ENCODE measurements around the gene KRTAP9-9. TPM values are rescaled to one million over a fixed set of nuclear protein-coding genes. Genes with fewer than 3 reads are reported as not detected.

The KRTAP9-9 gene
- total and polyA plus RNA-seq, 2 of the 8 experiments (the other 6 are each of a cell fraction or from before 2014, with no cell fraction given), result not detected

- Histone ChIP-seq H2AFZ (ENCODE audit: low read length) (no peak overlapping the region), H3K79me1 (ENCODE audit: low read depth, low read length) (no peaks in the 10 kb centered on the region), H3K23me2 (ENCODE audit: low read depth, low read length) (no peaks in the 10 kb centered on the region), H3K27me3 (replicated peaks in 1 of 4; ENCODE audit: control insufficient read depth in 3 of 4, extremely low read depth in 1 of 4, insufficient read depth in 3 of 4, low read length in 3 of 4) (no peaks in the 10 kb centered on the region), H4K20me1 (replicated peaks in 1 of 2; ENCODE audit: control insufficient read depth in 1 of 2, insufficient read depth in 2 of 2, low read length in 2 of 2) (no peaks in the 10 kb centered on the region), H3K36me3 (ENCODE audit: control insufficient read depth in 2 of 4, insufficient read depth in 4 of 4, low read length in 3 of 4) (no peaks in the 10 kb centered on the region), H2AK5ac (ENCODE audit: low read depth, low read length) (no peak overlapping the region), H3K4me3 (ENCODE audit: extremely low read depth in 1 of 4, insufficient read depth in 2 of 4, low read depth in 3 of 4, low read length in 4 of 4) (no peak overlapping the region), H2BK15ac (ENCODE audit: low read length) (no peak overlapping the region), H3K4me1 (replicated peaks in 1 of 4; ENCODE audit: control insufficient read depth in 3 of 4, insufficient read depth in 4 of 4, low read length in 3 of 4) (no peaks in the 10 kb centered on the region), H3K27ac (ENCODE audit: low read depth, low read length) (no peak overlapping the region), H4K8ac (ENCODE audit: extremely low read depth, insufficient read depth, low read length) (no peak overlapping the region), H3K23ac (ENCODE audit: insufficient read length) (no peak overlapping the region), H2BK12ac (ENCODE audit: low read depth, low read length) (no peak overlapping the region), H2BK5ac (ENCODE audit: low read depth, low read length) (no peak overlapping the region), H3K4me2 (ENCODE audit: insufficient read depth in 1 of 2, low read depth in 2 of 2, low read length in 2 of 2) (no peak overlapping the region), H2BK20ac (ENCODE audit: low read length) (no peak overlapping the region), H3K79me2 (ENCODE audit: control insufficient read depth in 1 of 2, insufficient read depth in 2 of 2, low read length in 2 of 2) (no peaks in the 10 kb centered on the region), H3K56ac (replicated peaks; ENCODE audit: insufficient read length, low read depth, low read length) (no peak overlapping the region), H3K9me3 (ENCODE audit: insufficient read depth in 2 of 2, low read depth in 1 of 2, low read length in 1 of 2) (no peaks in the 10 kb centered on the region), H4K5ac (ENCODE audit: insufficient read length, low read depth, low read length) (no peak overlapping the region), H3K4ac (replicated peaks; ENCODE audit: insufficient read length, low read depth, low read length) (no peak overlapping the region), H3K18ac (ENCODE audit: extremely low read depth, low read length) (no peak overlapping the region), H2BK120ac (replicated peaks; ENCODE audit: low read depth, low read length) (no peak overlapping the region), H3K9ac (replicated peaks in 1 of 4; ENCODE audit: extremely low read depth in 1 of 4, low read depth in 3 of 4, low read length in 3 of 4) (no peak overlapping the region), H4K91ac (replicated peaks; ENCODE audit: insufficient read length, low read length) (no peak overlapping the region), H3K14ac (ENCODE audit: insufficient read length) (no peak overlapping the region)
- no CpG with 5 or more reads among the region's 1 CpG for WGBS, 2 experiments (ENCODE audit: extremely low coverage in 1 of 2, insufficient coverage in 1 of 2, insufficient read length in 1 of 2, insufficient replicate concordance in 2 of 2, low coverage in 1 of 2, low lambda C conversion rate in 2 of 2, missing lambda C conversion rate in 1 of 2)
- POLR2A ChIA-PET (ENCODE audit: partially characterized antibody), result no interaction called here
- no peak for DNase-seq (ENCODE audit: low read depth in 1 of 2, low spot score in 2 of 2)
- FAIRE-seq, result no peak
- CTCF ChIA-PET (ENCODE audit: partially characterized antibody), result no interaction called here
- TF ChIP-seq BCL11A (IDR thresholded peaks at IDR 0.05; ENCODE audit: low read depth in 2 of 2, low read length in 2 of 2), result no peak
Observed at GRCh38 chr17:41271858-41272257, 16.7 kb downstream of the KRTAP9-9 start.

All from H1 (cell line).